ENCODE results near the gene NUP210. TPM values are rescaled to one million over a fixed set of nuclear protein-coding genes. Genes with fewer than 3 reads are reported as not detected.

The NUP210 gene
- polyA plus RNA-seq, 1 of the 3 experiments (the other 2 are of a cell fraction): 1.8 TPM

- Histone ChIP-seq H3K36me3 (replicated peaks in 1 of 2; ENCODE audit: control insufficient read depth in 1 of 2, insufficient read depth in 2 of 2, low read length in 1 of 2) (no peaks in the 10 kb centered on the region), H3K4me1 (ENCODE audit: control insufficient read depth in 1 of 2, insufficient read depth in 2 of 2, low read depth in 1 of 2, low read length in 1 of 2) (no peaks in the 10 kb centered on the region), H3K27ac (ENCODE audit: low read depth in 2 of 2, low read length in 1 of 2) (no peak overlapping the region), H3K27me3 (ENCODE audit: insufficient read depth) (peaks cover 5% of the 10 kb centered on the region; the same call in 1 of the 2 replicates), H3K9me2 (no peaks in the 10 kb centered on the region), H3K9me3 (no peaks in the 10 kb centered on the region), H3K4me3 (ENCODE audit: low read depth in 2 of 2, low read length in 1 of 2) (no peak overlapping the region), H4K20me1 (ENCODE audit: insufficient read depth) (no peaks in the 10 kb centered on the region), H3K9ac (no peak overlapping the region), H3K79me2 (ENCODE audit: insufficient read depth) (no peaks in the 10 kb centered on the region), H3K4me2 (no peak overlapping the region), H2AFZ (ENCODE audit: low read depth) (no peak overlapping the region), H3F3A (replicated peaks; ENCODE audit: insufficient read depth) (no peaks in the 10 kb centered on the region)
- no peak for DNase-seq
- 81% methylated on average over 6 of the region's 9 CpGs for WGBS (ENCODE audit: low lambda C conversion rate)
- ChIA-PET CTCF (interaction anchor here (3.8 kb wide), 1 partner anchor 368 kb away, joined by 20 read pairs; no protein-coding TSS in a partner anchor), POLR2A (no interaction called here)
- TF ChIP-seq FOSL2 (IDR thresholded peaks at IDR 0.05; ENCODE audit: borderline replicate concordance, low read depth) (no peak), NRF1 (IDR thresholded peaks at IDR 0.05; ENCODE audit: low read depth, low read length) (no peak), MAX (IDR thresholded peaks at IDR 0.05; ENCODE audit: low read depth) (no peak), RAD21 (IDR thresholded peaks at IDR 0.05; ENCODE audit: low read length) (no peak), GABPA (IDR thresholded peaks at IDR 0.05; ENCODE audit: low read depth) (no peak), FOXJ3 (CRISPR knock-in tag; IDR thresholded peaks at IDR 0.05) (no peak)
- TF ChIP-seq, protein P1, sequence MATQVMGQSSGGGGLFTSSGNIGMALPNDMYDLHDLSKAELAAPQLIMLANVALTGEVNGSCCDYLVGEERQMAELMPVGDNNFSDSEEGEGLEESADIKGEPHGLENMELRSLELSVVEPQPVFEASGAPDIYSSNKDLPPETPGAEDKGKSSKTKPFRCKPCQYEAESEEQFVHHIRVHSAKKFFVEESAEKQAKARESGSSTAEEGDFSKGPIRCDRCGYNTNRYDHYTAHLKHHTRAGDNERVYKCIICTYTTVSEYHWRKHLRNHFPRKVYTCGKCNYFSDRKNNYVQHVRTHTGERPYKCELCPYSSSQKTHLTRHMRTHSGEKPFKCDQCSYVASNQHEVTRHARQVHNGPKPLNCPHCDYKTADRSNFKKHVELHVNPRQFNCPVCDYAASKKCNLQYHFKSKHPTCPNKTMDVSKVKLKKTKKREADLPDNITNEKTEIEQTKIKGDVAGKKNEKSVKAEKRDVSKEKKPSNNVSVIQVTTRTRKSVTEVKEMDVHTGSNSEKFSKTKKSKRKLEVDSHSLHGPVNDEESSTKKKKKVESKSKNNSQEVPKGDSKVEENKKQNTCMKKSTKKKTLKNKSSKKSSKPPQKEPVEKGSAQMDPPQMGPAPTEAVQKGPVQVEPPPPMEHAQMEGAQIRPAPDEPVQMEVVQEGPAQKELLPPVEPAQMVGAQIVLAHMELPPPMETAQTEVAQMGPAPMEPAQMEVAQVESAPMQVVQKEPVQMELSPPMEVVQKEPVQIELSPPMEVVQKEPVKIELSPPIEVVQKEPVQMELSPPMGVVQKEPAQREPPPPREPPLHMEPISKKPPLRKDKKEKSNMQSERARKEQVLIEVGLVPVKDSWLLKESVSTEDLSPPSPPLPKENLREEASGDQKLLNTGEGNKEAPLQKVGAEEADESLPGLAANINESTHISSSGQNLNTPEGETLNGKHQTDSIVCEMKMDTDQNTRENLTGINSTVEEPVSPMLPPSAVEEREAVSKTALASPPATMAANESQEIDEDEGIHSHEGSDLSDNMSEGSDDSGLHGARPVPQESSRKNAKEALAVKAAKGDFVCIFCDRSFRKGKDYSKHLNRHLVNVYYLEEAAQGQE (IDR thresholded peaks at IDR 0.05; ENCODE audit: low read depth, low read length): no peak
These were observed 39.7 kb upstream of the NUP210 start for GRCh38 chr3:13459605-13460340.

GRCh38 chr3:13457593-13457992, 37.5 kb upstream of the NUP210 start:
- 85% methylated on average over 4 of the region's 4 CpGs for WGBS (ENCODE audit: low lambda C conversion rate)
- no peaks in the 10 kb centered on the region for H3F3A ChIP-seq (replicated peaks; ENCODE audit: insufficient read depth)
- no peak overlapping the region for H3K9ac ChIP-seq
- H2AFZ ChIP-seq (ENCODE audit: low read depth): no peak overlapping the region
- POLR2A ChIA-PET: no interaction called here
- H3K4me3 ChIP-seq (ENCODE audit: low read depth in 2 of 2, low read length in 1 of 2): no peak overlapping the region
- DNase-seq: no peak
- H3K4me2 ChIP-seq: no peak overlapping the region
- TF ChIP-seq RAD21 (IDR thresholded peaks at IDR 0.05; ENCODE audit: low read length) (no peak), RFX5 (IDR thresholded peaks at IDR 0.05; ENCODE audit: low read length) (no peak), RXRA (IDR thresholded peaks at IDR 0.05; ENCODE audit: borderline replicate concordance, low read depth) (no peak), USF2 (IDR thresholded peaks at IDR 0.05; ENCODE audit: borderline replicate concordance, low read depth, low read length) (no peak), GABPA (IDR thresholded peaks at IDR 0.05; ENCODE audit: low read depth) (no peak), TAF1 (IDR thresholded peaks at IDR 0.05; ENCODE audit: borderline replicate concordance, low read depth, low read length) (no peak), NFIC (IDR thresholded peaks at IDR 0.05; ENCODE audit: borderline replicate concordance) (no peak), MXI1 (IDR thresholded peaks at IDR 0.05; ENCODE audit: low read depth, low read length) (no peak), MAX (IDR thresholded peaks at IDR 0.05; ENCODE audit: low read depth) (no peak), CHD2 (IDR thresholded peaks at IDR 0.05; ENCODE audit: low read length, partially characterized antibody) (no peak), EZH2phosphoT487 (IDR thresholded peaks at IDR 0.05; ENCODE audit: borderline replicate concordance, low read depth) (no peak)
- TF ChIP-seq, protein P2, sequence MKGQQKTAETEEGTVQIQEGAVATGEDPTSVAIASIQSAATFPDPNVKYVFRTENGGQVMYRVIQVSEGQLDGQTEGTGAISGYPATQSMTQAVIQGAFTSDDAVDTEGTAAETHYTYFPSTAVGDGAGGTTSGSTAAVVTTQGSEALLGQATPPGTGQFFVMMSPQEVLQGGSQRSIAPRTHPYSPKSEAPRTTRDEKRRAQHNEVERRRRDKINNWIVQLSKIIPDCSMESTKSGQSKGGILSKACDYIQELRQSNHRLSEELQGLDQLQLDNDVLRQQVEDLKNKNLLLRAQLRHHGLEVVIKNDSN (IDR thresholded peaks at IDR 0.05; ENCODE audit: borderline replicate concordance, low read depth): no peak
- H3K79me2 ChIP-seq (ENCODE audit: insufficient read depth): no peaks in the 10 kb centered on the region
- no peaks in the 10 kb centered on the region for H3K9me2 ChIP-seq
- no peaks in the 10 kb centered on the region for H3K36me3 ChIP-seq (replicated peaks in 1 of 2; ENCODE audit: control insufficient read depth in 1 of 2, insufficient read depth in 2 of 2, low read length in 1 of 2)
- no peak overlapping the region for H3K27ac ChIP-seq (ENCODE audit: low read depth in 2 of 2, low read length in 1 of 2)
- H3K27me3 ChIP-seq (ENCODE audit: insufficient read depth): no peaks in the 10 kb centered on the region; the same call in 1 of the 2 replicates
- H4K20me1 ChIP-seq (ENCODE audit: insufficient read depth): no peaks in the 10 kb centered on the region
- no peaks in the 10 kb centered on the region; a peak in 1 of 4 replicates for H3K4me1 ChIP-seq (ENCODE audit: control insufficient read depth in 1 of 2, insufficient read depth in 2 of 2, low read depth in 1 of 2, low read length in 1 of 2)
- no peaks in the 10 kb centered on the region for H3K9me3 ChIP-seq
- CTCF ChIA-PET: interaction anchor here (1.3 kb wide), 1 partner anchor 423 kb away, joined by 3 read pairs; no protein-coding TSS in a partner anchor

Measured in SK-N-SH (cell line).